ENCODE results near the gene ZBTB8B.

The ZBTB8B gene

GRCh38 chr1:32494711-32495337, 30.0 kb downstream of the ZBTB8B start:
- ChIA-PET CTCF (interaction anchor here (1.2 to 3.4 kb wide), 3 partner anchors 25 to 601 kb away, joined by 3 to 18 read pairs (median 4); no protein-coding TSS in a partner anchor), POLR2A (no interaction called here)
- DNase-seq (ENCODE audit: extremely low spot score) = no peak
- no peak for TF ChIP-seq CTCF (IDR thresholded peaks at IDR 0.05; ENCODE audit: control extremely low read depth, extremely low read depth, low read depth, missing control alignments)

GRCh38 chr1:32496127-32496526, 31.3 kb downstream of the ZBTB8B start:
- TF ChIP-seq CTCF (IDR thresholded peaks at IDR 0.05; ENCODE audit: control extremely low read depth, extremely low read depth, low read depth, missing control alignments) = no peak
- DNase-seq (ENCODE audit: extremely low spot score) = no peak
- ChIA-PET POLR2A (no interaction called here), CTCF (interaction anchor here (1.5 to 3.4 kb wide), 2 partner anchors 24 to 216 kb away, joined by 4 to 18 read pairs; no protein-coding TSS in a partner anchor)

GRCh38 chr1:32498751-32499150, 33.9 kb downstream of the ZBTB8B start:
- ChIA-PET CTCF (no interaction called here), POLR2A (no interaction called here)
- TF ChIP-seq CTCF (IDR thresholded peaks at IDR 0.05; ENCODE audit: control extremely low read depth, extremely low read depth, low read depth, missing control alignments) = no peak
- DNase-seq (ENCODE audit: extremely low spot score) = no peak

GRCh38 chr1:32500387-32501209, 35.7 kb downstream of the ZBTB8B start:
- ChIA-PET CTCF (interaction anchor here (1.0 kb wide), 1 partner anchor 371 kb away, joined by 4 read pairs; no protein-coding TSS in a partner anchor), POLR2A (no interaction called here)
- DNase-seq (ENCODE audit: extremely low spot score) = peak; percentile 74
- TF ChIP-seq CTCF (IDR thresholded peaks at IDR 0.05; ENCODE audit: control extremely low read depth, extremely low read depth, low read depth, missing control alignments) = peak; percentile 31

- POLR2A ChIA-PET = no interaction called here
- CTCF ChIA-PET = interaction anchor here (1.0 to 1.4 kb wide), 3 partner anchors 19 to 369 kb away, joined by 3 to 4 read pairs (median 3); no protein-coding TSS in a partner anchor
- no peak for DNase-seq (ENCODE audit: extremely low spot score)
- TF ChIP-seq CTCF (IDR thresholded peaks at IDR 0.05; ENCODE audit: control extremely low read depth, extremely low read depth, low read depth, missing control alignments) = no peak
Measured at GRCh38 chr1:32501865-32502264, 37.0 kb downstream of the ZBTB8B start.

- CTCF ChIA-PET = interaction anchor here (1.1 to 1.4 kb wide), 2 partner anchors 17 to 102 kb away, joined by 3 read pairs; no protein-coding TSS in a partner anchor
- POLR2A ChIA-PET = no interaction called here
- TF ChIP-seq CTCF (IDR thresholded peaks at IDR 0.05; ENCODE audit: control extremely low read depth, extremely low read depth, low read depth, missing control alignments) = no peak
- no peak for DNase-seq (ENCODE audit: extremely low spot score)
Measured at GRCh38 chr1:32503153-32503552, 38.3 kb downstream of the ZBTB8B start.

Data from GM10248 (cell line).